H1 (cell line): ENCODE data around the gene GH1. TPM values are rescaled to one million over a fixed set of nuclear protein-coding genes. Genes with fewer than 3 reads are reported as not detected.

Source experiments
- CTCF ChIA-PET: fragments of 300-600 bp; sonication (Branson Sonifier 250); formaldehyde crosslinking; loops from one replicate; lab custom pipeline; 2021; ENCODE audit not compliant: partially characterized antibody; lab: Charles Lee
- POLR2A ChIA-PET: fragments of 300-600 bp; sonication (Branson Sonifier 250); formaldehyde crosslinking; loops from one replicate; lab custom pipeline; 2021; ENCODE audit warnings: inconsistent platforms; ENCODE audit not compliant: partially characterized antibody; lab: Charles Lee
- DNase-seq, 2 experiments: peaks; one replicate each; pipeline versions ENCODE4 v3.0.0 to v3.0.0-alpha.2; 2010 to 2022; ENCODE audit warnings: low spot score in 2 of 2, low read depth in 1 of 2, mixed read lengths in 1 of 2
- FAIRE-seq: peaks from 2 replicates; lab custom pipeline; 2011; peaks lifted over from hg19 to GRCh38; lab: Jason Lieb, UNC
- H2AFZ ChIP-seq: 2 replicates; pipeline ENCODE4 v1.8.1; 2012; ENCODE audit warnings: low read length, inconsistent platforms
- H2AK5ac ChIP-seq: 2 replicates; pipeline ENCODE4 v1.6.1; 2013; ENCODE audit warnings: low read depth, low read length
- H2BK120ac ChIP-seq: replicated peaks from 2 replicates; pipeline ENCODE3; 2013; ENCODE audit warnings: low read depth, low read length, inconsistent platforms
- H2BK12ac ChIP-seq: 2 replicates; pipeline ENCODE4 v1.6.1; 2013; ENCODE audit warnings: low read depth, low read length
- H2BK15ac ChIP-seq: 2 replicates; pipeline ENCODE4 v1.6.1; 2013; ENCODE audit warnings: low read length
- H2BK20ac ChIP-seq: 2 replicates; pipeline ENCODE4 v1.6.1; 2013; ENCODE audit warnings: low read length
- H2BK5ac ChIP-seq: 2 replicates; pipeline ENCODE4 v1.6.1; 2013; ENCODE audit warnings: low read depth, low read length
- H3K14ac ChIP-seq: 2 replicates; pipeline ENCODE4 v1.6.1; 2013; ENCODE audit warnings: inconsistent platforms; ENCODE audit not compliant: insufficient read length
- H3K18ac ChIP-seq: 2 replicates; pipeline ENCODE4 v1.6.1; 2013; ENCODE audit warnings: low read length; ENCODE audit errors: extremely low read depth
- H3K23ac ChIP-seq: 2 replicates; pipeline ENCODE4 v1.6.1; 2013; ENCODE audit warnings: inconsistent platforms; ENCODE audit not compliant: insufficient read length
- H3K23me2 ChIP-seq: 2 replicates; pipeline ENCODE4 v1.6.1; 2013; ENCODE audit warnings: low read depth, low read length
- H3K27ac ChIP-seq: 2 replicates; pipeline ENCODE4 v1.6.1; 2011; ENCODE audit warnings: low read depth, low read length, inconsistent platforms
- H3K27me3 ChIP-seq, 4 experiments: replicated peaks in 1 of 4; 1 replicate in 1 of 4; 2 replicates in 3 of 4; pipeline versions ENCODE4 v1.6.1 to v1.8.1; 2011 to 2013; ENCODE audit warnings: low read length in 3 of 4, mild to moderate bottlenecking in 3 of 4, inconsistent platforms in 2 of 4, mixed read lengths in 2 of 4, moderate library complexity in 1 of 4; ENCODE audit not compliant: control insufficient read depth in 3 of 4, insufficient read depth in 3 of 4; ENCODE audit errors: extremely low read depth in 1 of 4
- H3K36me3 ChIP-seq, 4 experiments: 2 replicates each; pipeline versions ENCODE4 v1.6.1 to v1.8.1; 2011 to 2013; ENCODE audit warnings: mild to moderate bottlenecking in 4 of 4, low read length in 3 of 4, moderate library complexity in 2 of 4, control low read depth in 1 of 4, inconsistent platforms in 1 of 4; ENCODE audit not compliant: insufficient read depth in 4 of 4, control insufficient read depth in 2 of 4
- H3K4ac ChIP-seq: replicated peaks from 2 replicates; pipeline ENCODE3; 2013; ENCODE audit warnings: low read length, low read depth, mixed read lengths, inconsistent platforms; ENCODE audit not compliant: insufficient read length
- H3K4me1 ChIP-seq, 4 experiments: replicated peaks in 1 of 4; 1 replicate in 1 of 4; 2 replicates in 3 of 4; pipeline versions ENCODE4 v1.6.1 to v1.8.1; 2011 to 2013; ENCODE audit warnings: low read length in 3 of 4, inconsistent platforms in 2 of 4, mixed read lengths in 1 of 4; ENCODE audit not compliant: insufficient read depth in 4 of 4, control insufficient read depth in 3 of 4
- H3K4me2 ChIP-seq, 2 experiments: 2 replicates each; pipeline versions ENCODE4 v1.6.1 to v1.8.1; 2011 to 2013; ENCODE audit warnings: low read depth in 2 of 2, low read length in 2 of 2, control low read depth in 1 of 2, inconsistent platforms in 1 of 2, mild to moderate bottlenecking in 1 of 2; ENCODE audit not compliant: insufficient read depth in 1 of 2
- H3K4me3 ChIP-seq, 4 experiments: fragments of 200-600, 300-600 bp in 1 of 4; sonication (generic), shearing (Covaris generic), sonication (Bioruptor Twin) in 1 of 4; 2 replicates each; pipeline versions ENCODE4 v1.5.1 to v1.8.1; 2011 to 2016; ENCODE audit warnings: low read length in 4 of 4, low read depth in 3 of 4, control low read depth in 2 of 4, inconsistent platforms in 2 of 4, mild to moderate bottlenecking in 2 of 4, mixed read lengths in 1 of 4, moderate library complexity in 1 of 4; ENCODE audit not compliant: insufficient read depth in 2 of 4; ENCODE audit errors: extremely low read depth in 1 of 4
- H3K56ac ChIP-seq: replicated peaks from 2 replicates; pipeline ENCODE3; 2013; ENCODE audit warnings: low read depth, mild to moderate bottlenecking, mixed read lengths, low read length, inconsistent platforms; ENCODE audit not compliant: insufficient read length
- H3K79me1 ChIP-seq: 2 replicates; pipeline ENCODE4 v1.6.1; 2013; ENCODE audit warnings: low read depth, low read length, control low read depth
- H3K79me2 ChIP-seq, 2 experiments: 2 replicates each; pipeline versions ENCODE4 v1.6.1 to v1.8.1; 2012 to 2013; ENCODE audit warnings: low read length in 2 of 2, mild to moderate bottlenecking in 2 of 2, inconsistent platforms in 1 of 2; ENCODE audit not compliant: insufficient read depth in 2 of 2, control insufficient read depth in 1 of 2
- H3K9ac ChIP-seq, 4 experiments: replicated peaks in 1 of 4; 1 replicate in 1 of 4; 2 replicates in 3 of 4; pipeline versions ENCODE4 v1.6.1 to v1.8.1; 2011 to 2013; ENCODE audit warnings: low read depth in 3 of 4, low read length in 3 of 4, control low read depth in 2 of 4, mild to moderate bottlenecking in 2 of 4, moderate library complexity in 2 of 4, inconsistent platforms in 1 of 4; ENCODE audit errors: extremely low read depth in 1 of 4
- H3K9me3 ChIP-seq, 2 experiments: 2 replicates each; pipeline versions ENCODE4 v1.6.1 to v1.8.1; 2012 to 2013; ENCODE audit warnings: mild to moderate bottlenecking in 2 of 2, moderate library complexity in 2 of 2, control low read depth in 1 of 2, inconsistent platforms in 1 of 2, low read depth in 1 of 2, low read length in 1 of 2, mixed read lengths in 1 of 2; ENCODE audit not compliant: insufficient read depth in 2 of 2
- H4K20me1 ChIP-seq, 2 experiments: replicated peaks in 1 of 2; 2 replicates each; pipeline versions ENCODE3 to v1.8.1; 2011 to 2013; ENCODE audit warnings: inconsistent platforms in 2 of 2, low read length in 2 of 2, mild to moderate bottlenecking in 1 of 2; ENCODE audit not compliant: insufficient read depth in 2 of 2, control insufficient read depth in 1 of 2
- H4K5ac ChIP-seq: 2 replicates; pipeline ENCODE4 v1.6.1; 2013; ENCODE audit warnings: low read length, low read depth, mixed read lengths, inconsistent platforms; ENCODE audit not compliant: insufficient read length
- H4K8ac ChIP-seq: 2 replicates; pipeline ENCODE4 v1.8.0; 2013; ENCODE audit warnings: mild to moderate bottlenecking, moderate library complexity, low read length, inconsistent platforms; ENCODE audit not compliant: insufficient read depth; ENCODE audit errors: extremely low read depth
- H4K91ac ChIP-seq: replicated peaks from 2 replicates; pipeline ENCODE3; 2013; ENCODE audit warnings: low read length, mixed read lengths, inconsistent platforms; ENCODE audit not compliant: insufficient read length
- CBX8 ChIP-seq: fragments of 300-800, 300-1000 bp; sonication (generic); IDR thresholded peaks from 2 replicates; pipeline ENCODE4 v1.7.1; 2016; ENCODE audit warnings: low read depth, low read length, borderline replicate concordance
- FOSL1 ChIP-seq: IDR thresholded peaks from 2 replicates; pipeline ENCODE4 v1.6.1; 2011; ENCODE audit warnings: mild to moderate bottlenecking, low read depth, low read length, moderate library complexity; ENCODE audit not compliant: insufficient read depth
- JUN ChIP-seq: IDR thresholded peaks from 2 replicates; pipeline ENCODE4 v1.6.1; 2011; ENCODE audit warnings: low read depth, mild to moderate bottlenecking, improper control_type of control experiment, low read length
- ZNF274 ChIP-seq: IDR thresholded peaks from 2 replicates; pipeline ENCODE4 v1.7.0; 2012; ENCODE audit warnings: low read length, borderline replicate concordance; ENCODE audit errors: extremely low read depth
- WGBS, 2 experiments: shearing (Covaris generic) in 1 of 2; methylation state at CpG; one replicate each; pipeline versions ENCODE4 v1.1.6 to v1.1.7; 2013 to 2015; ENCODE audit warnings: low lambda C conversion rate in 2 of 2, mixed read lengths in 2 of 2, inconsistent platforms in 1 of 2, low coverage in 1 of 2, missing lambda C conversion rate in 1 of 2; ENCODE audit not compliant: insufficient replicate concordance in 2 of 2, insufficient coverage in 1 of 2, insufficient read length in 1 of 2; ENCODE audit errors: extremely low coverage in 1 of 2, missing lambda C conversion rate in 1 of 2; 5-methylcytosine and 5-hydroxymethylcytosine counted together
- polyA plus RNA-seq, 7 experiments: library from polyadenylated mRNA; depleted of rRNA in 3 of 7; stranded (reverse) in 5 of 7; unstranded in 2 of 7; fragments of >200 nt in 5 of 7; fragments of 200-250 nt in 2 of 7; gene quantifications; 1 replicate in 5 of 7; 2 replicates in 1 of 7; 4 replicates in 1 of 7; pipeline versions ENCODE4 v1.2.1 to v1.2.3, GENCODE V29; 2011 to 2013; ENCODE audit warnings: missing spikeins in 2 of 7, mixed read lengths in 2 of 7
- total RNA-seq: library from RNA; stranded (reverse); fragmentation: NEBNext Ultra II Directional; extraction: Animal tissue kit (Norgen Biotek cat#: 25700); gene quantifications from 2 replicates; pipeline ENCODE4 v1.2.1, GENCODE V29; 2021

The GH1 gene
- total and polyA plus RNA-seq, 2 of the 8 experiments (the other 6 are each of a cell fraction or from before 2014, with no cell fraction given) = 0.41 TPM; not detected in 1

DNA sequence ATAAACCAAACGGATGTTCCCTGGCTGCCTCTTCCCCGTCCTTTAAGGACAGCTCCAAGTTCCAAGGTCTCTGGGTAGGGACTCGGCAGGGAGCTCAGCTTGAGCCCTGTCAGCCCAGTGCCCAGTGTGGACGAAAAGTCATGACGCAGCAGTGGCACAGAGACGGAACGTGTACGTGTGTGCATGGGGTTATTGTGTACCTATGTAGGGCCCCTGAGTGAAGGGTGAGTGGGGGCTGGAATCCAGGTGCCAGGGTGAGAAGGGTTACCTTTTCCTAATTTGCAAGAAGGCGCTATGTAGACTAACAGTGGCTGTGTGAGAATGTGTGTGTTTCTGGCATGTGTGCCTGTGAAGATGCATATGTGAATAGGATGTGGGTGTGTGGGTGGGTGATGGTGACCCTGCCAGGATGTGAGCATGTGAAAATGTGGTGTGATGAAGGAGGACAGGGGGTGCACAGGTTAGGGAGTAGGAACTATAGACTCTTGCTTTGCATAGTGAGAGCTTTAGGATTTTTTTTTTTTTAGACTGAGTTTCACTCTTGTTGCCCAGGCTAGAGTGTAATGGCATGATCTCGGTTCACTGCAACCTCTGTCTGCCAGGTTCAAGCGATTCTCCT is 48.1 kb upstream of the GH1 start:
- Histone ChIP-seq H3K4me3 (no peak overlapping the region), H2BK120ac (no peak overlapping the region), H2AK5ac (peak overlapping the region; percentile 15), H2BK20ac (no peak overlapping the region), H3K79me2 (no peaks in the 10 kb centered on the region), H3K56ac (no peak overlapping the region), H3K23ac (no peak overlapping the region), H4K91ac (no peak overlapping the region), H2BK12ac (no peak overlapping the region), H3K36me3 (no peaks in the 10 kb centered on the region), H2BK15ac (no peak overlapping the region), H3K4ac (no peak overlapping the region), H4K20me1 (no peaks in the 10 kb centered on the region), H3K9ac (no peak overlapping the region), H2AFZ (no peak overlapping the region), H3K79me1 (no peaks in the 10 kb centered on the region), H3K27me3 (no peaks in the 10 kb centered on the region), H4K8ac (no peak overlapping the region; the same call in 1 of the 2 replicates), H3K9me3 (no peaks in the 10 kb centered on the region; a peak in 1 of 4 replicates), H3K4me1 (peaks cover 0 to 10% (median 4%) of the 10 kb centered on the region in 4 experiments; a peak in 6 of 7 replicates), H3K23me2 (no peaks in the 10 kb centered on the region), H3K4me2 (no peak overlapping the region), H4K5ac (no peak overlapping the region), H2BK5ac (no peak overlapping the region)
- POLR2A ChIA-PET = interaction anchor here (0.7 to 1.5 kb wide), 2 partner anchors 12 to 179 kb away, joined by 3 to 8 read pairs; no protein-coding TSS in a partner anchor
- DNase-seq (no peak), FAIRE-seq (no peak)
- CTCF ChIA-PET = interaction anchor here (0.6 to 2.6 kb wide), 10 partner anchors 9 to 58 kb away, joined by 3 to 11 read pairs (median 7); partner anchors contain the start of gene GH1
- TF ChIP-seq ZNF274 = no peak
- no peak for TF ChIP-seq FOSL1
- no peak for TF ChIP-seq CBX8
- TF ChIP-seq JUN = no peak
- TF ChIP-seq, all 59 proteins: peak for 0
- Histone ChIP-seq H3K14ac (no peak overlapping the region), H3K18ac (no peak overlapping the region), H3K27ac (no peak overlapping the region)
- WGBS, 2 experiments = 88% methylated on average over 11 of the region's 11 CpGs; no CpG with 5 or more reads in 1 of the 2 experiments
